HT1080 (cell line): ENCODE data around the gene RAB6B. TPM values are rescaled to one million over a fixed set of nuclear protein-coding genes. Genes with fewer than 3 reads are reported as not detected.
A peak's percentile ranks its signal among the peaks of the same experiment; 100 is the strongest.

Source experiments
- DNase-seq: peaks from one replicate; pipeline ENCODE4 v3.0.0-alpha.2; 2015; ENCODE audit warnings: low read depth
- total RNA-seq: library from RNA; depleted of rRNA; stranded (reverse); fragments of >200 nt; shearing (Covaris generic); gene quantifications from 2 replicates; pipeline ENCODE4 v1.2.3, GENCODE V29; 2014

RAB6B gene
- total RNA-seq, 1 experiment from 2014 or later: 0.51 TPM

GRCh38 chr3:133838296-133838789 lies 57.3 kb downstream of the RAB6B start:
- no peak for DNase-seq

GRCh38 chr3:133837487-133838295 lies 58.0 kb downstream of the RAB6B start:
- no peak for DNase-seq

- no peak for DNase-seq
Observed at GRCh38 chr3:133836497-133837158, 59.1 kb downstream of the RAB6B start.

GRCh38 chr3:133835961-133836360 lies 59.7 kb downstream of the RAB6B start:
- no peak for DNase-seq

- no peak for DNase-seq
Observed at GRCh38 chr3:133835418-133835743, 60.3 kb downstream of the RAB6B start.

- DNase-seq: no peak
Observed at GRCh38 chr3:133834621-133835417, 60.9 kb downstream of the RAB6B start.

- DNase-seq: no peak
Observed at GRCh38 chr3:133833880-133834620, 61.6 kb downstream of the RAB6B start.

- no peak for DNase-seq
Observed at GRCh38 chr3:133833267-133833666, 62.4 kb downstream of the RAB6B start.

GRCh38 chr3:133832802-133833144 lies 62.9 kb downstream of the RAB6B start:
- DNase-seq: no peak

- no peak for DNase-seq
Observed at GRCh38 chr3:133831966-133832801, 63.5 kb downstream of the RAB6B start.

GRCh38 chr3:133830071-133830470 lies 65.6 kb downstream of the RAB6B start:
- no peak for DNase-seq

- no peak for DNase-seq
Observed at GRCh38 chr3:133829310-133829707, 66.4 kb downstream of the RAB6B start.

- DNase-seq: no peak
Observed at GRCh38 chr3:133828576-133829309, 66.9 kb downstream of the RAB6B start.

- no peak for DNase-seq
Observed at GRCh38 chr3:133827684-133828083, 68.0 kb downstream of the RAB6B start.

- DNase-seq: no peak
Observed at GRCh38 chr3:133827136-133827535, 68.5 kb downstream of the RAB6B start.

GRCh38 chr3:133825969-133826727 lies 69.5 kb downstream of the RAB6B start:
- no peak for DNase-seq

GRCh38 chr3:133824961-133825485 lies 70.7 kb downstream of the RAB6B start:
- DNase-seq: no peak

- DNase-seq: peak; percentile 93
Observed at GRCh38 chr3:133821767-133822638, 73.7 kb downstream of the RAB6B start.
